KBM-7 (cell line): ENCODE measurements around the gene NQO1.

ENCODE experiments used
- DNase-seq: peaks from one replicate; pipeline ENCODE4 v3.0.0-alpha.2; 2015
- in situ Hi-C: fragments of 300-500 bp; cut with MboI; formaldehyde crosslinking; loops from 2 replicates; pipeline ENCODE4 v1.14.3; 2020; ENCODE audit warnings: low sequenced_read_pairs, low pct_unique_long_range_greater_than_20kb, mixed read lengths

NQO1 gene

GRCh38 chr16:69662901-69663300 is 63.5 kb downstream of the NQO1 start:
- in situ Hi-C loops = no loop called here
- no peak for DNase-seq

DNA sequence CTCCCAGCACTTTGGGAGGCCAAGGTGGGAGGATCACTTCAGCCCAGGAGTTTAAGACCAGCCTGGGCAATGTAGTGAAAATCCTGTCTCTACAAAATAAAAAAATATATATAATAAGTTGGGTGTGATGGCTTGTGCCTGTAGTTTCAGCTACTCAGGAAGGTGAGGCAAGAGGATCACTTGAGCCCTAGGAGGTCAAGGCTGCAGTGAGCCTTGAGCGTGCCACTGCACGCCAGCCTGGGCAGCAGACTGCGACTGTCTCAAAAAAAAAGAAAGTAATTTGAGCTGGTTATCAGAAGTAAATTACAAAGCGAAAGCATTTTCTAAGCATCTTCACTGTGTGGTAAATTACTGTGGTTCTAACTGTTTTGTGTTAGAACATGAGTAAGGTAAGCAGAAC is 66.2 kb downstream of the NQO1 start:
- no peak for DNase-seq

More for the DNA sequence above, 66.2 kb downstream of the NQO1 start:
- in situ Hi-C loops = no loop called here
